ENCODE results near the gene CLEC1A.

Gene CLEC1A

DNA sequence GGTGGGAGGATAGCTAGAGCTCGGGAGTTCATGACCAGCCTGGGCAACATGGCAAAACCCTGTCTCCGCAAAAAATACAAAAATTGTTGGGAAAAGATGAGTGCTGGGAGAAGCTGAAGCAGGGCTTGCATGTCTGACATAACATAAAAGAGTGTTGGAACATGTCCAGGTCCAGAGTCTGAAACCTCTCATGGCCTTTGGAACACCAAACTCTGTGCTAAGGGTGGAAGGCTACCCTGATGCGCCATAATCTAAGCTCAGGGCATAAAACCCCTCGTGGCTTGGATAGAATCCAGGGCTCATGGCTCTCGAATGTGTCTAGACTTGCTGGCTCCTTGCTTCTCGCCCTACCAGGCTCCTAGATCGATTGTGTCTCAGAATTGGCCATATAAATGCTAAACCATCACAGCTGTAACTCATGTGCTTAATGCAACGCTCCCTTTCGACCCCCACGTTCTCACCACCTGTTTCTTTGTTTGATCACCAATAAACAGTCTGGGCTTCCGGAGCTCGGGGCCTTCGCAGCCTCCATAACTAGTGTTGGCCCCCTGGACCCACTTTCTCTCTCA lies 37.9 kb upstream of the CLEC1A start:
- no CpG with 5 or more reads among the region's 13 CpGs for WGBS (ENCODE audit: extremely low coverage, insufficient coverage, insufficient read length)

DNA sequence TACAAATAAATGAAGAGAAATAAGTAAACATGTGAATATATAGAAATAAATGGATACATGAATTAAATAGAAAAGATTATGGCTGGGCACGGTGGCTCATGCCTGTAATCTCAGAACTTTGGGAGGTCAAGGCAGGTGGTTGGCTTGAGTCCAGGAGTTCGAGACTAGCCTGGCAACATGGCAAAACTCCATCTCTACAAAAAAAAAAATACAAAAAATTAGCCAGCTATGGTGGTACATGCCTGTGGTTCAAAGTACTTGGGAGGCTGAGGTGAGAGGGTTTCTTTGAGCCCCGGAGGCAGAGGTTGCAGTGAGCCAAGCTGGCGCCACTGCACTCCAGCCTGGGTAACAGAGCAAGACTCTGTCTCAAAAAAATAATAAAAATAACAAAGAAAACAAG lies 36.3 kb upstream of the CLEC1A start:
- Histone ChIP-seq H3K27ac (ENCODE audit: low read depth, low read length) (no peak overlapping the region), H2BK12ac (ENCODE audit: low read length) (no peak overlapping the region), H4K91ac (ENCODE audit: low read depth, low read length) (no peak overlapping the region), H2BK5ac (ENCODE audit: low read depth, low read length, poor library complexity) (no peak overlapping the region), H2BK120ac (ENCODE audit: insufficient read depth, low read length, poor library complexity) (no peak overlapping the region), H4K8ac (ENCODE audit: low read depth, low read length) (no peak overlapping the region), H3K27me3 (ENCODE audit: insufficient read depth, low read length) (no peaks in the 10 kb centered on the region), H3K18ac (ENCODE audit: low read length) (no peak overlapping the region), H3K79me2 (ENCODE audit: control insufficient read depth, insufficient read depth, low read length, poor library complexity) (no peaks in the 10 kb centered on the region), H3K14ac (ENCODE audit: low read length) (no peak overlapping the region), H3K4ac (ENCODE audit: low read depth, low read length) (no peak overlapping the region), H2AK5ac (ENCODE audit: low read length) (no peak overlapping the region), H3K23ac (ENCODE audit: low read length) (no peak overlapping the region), H3K79me1 (ENCODE audit: low read length) (peaks cover 2% of the 10 kb centered on the region), H3K4me3 (ENCODE audit: low read depth, low read length) (no peak overlapping the region), H2AFZ (ENCODE audit: insufficient read depth, low read length, poor library complexity) (no peak overlapping the region), H3K4me1 (ENCODE audit: control insufficient read depth in 1 of 2, insufficient read depth in 2 of 2, low read length in 2 of 2) (no peaks in the 10 kb centered on the region), H4K12ac (ENCODE audit: low read depth, low read length) (no peak overlapping the region), H3K36me3 (ENCODE audit: control insufficient read depth in 1 of 2, insufficient read depth in 2 of 2, low read length in 2 of 2) (peaks cover 0 to 2% of the 10 kb centered on the region in 2 experiments), H3K9me3 (ENCODE audit: insufficient read depth, low read depth, low read length) (no peaks in the 10 kb centered on the region), H3K9ac (ENCODE audit: low read length) (no peak overlapping the region), H3K4me2 (ENCODE audit: low read length) (no peak overlapping the region)
- WGBS (ENCODE audit: extremely low coverage, insufficient coverage, insufficient read length), result no CpG with 5 or more reads among the region's 4 CpGs
- DNase-seq, result no peak

More for the DNA sequence above, 37.9 kb upstream of the CLEC1A start:
- H3K27me3 ChIP-seq (ENCODE audit: insufficient read depth, low read length), result no peaks in the 10 kb centered on the region
- no peak overlapping the region for H3K23ac ChIP-seq (ENCODE audit: low read length)
- no peak overlapping the region for H2BK5ac ChIP-seq (ENCODE audit: low read depth, low read length, poor library complexity)
- no peak overlapping the region for H4K12ac ChIP-seq (ENCODE audit: low read depth, low read length)
- peaks cover 2% of the 10 kb centered on the region for H3K79me1 ChIP-seq (ENCODE audit: low read length)
- no peak overlapping the region for H3K14ac ChIP-seq (ENCODE audit: low read length)
- peaks cover 0 to 2% of the 10 kb centered on the region in 2 experiments for H3K36me3 ChIP-seq (ENCODE audit: control insufficient read depth in 1 of 2, insufficient read depth in 2 of 2, low read length in 2 of 2)
- DNase-seq, result no peak
- no peaks in the 10 kb centered on the region for H3K9me3 ChIP-seq (ENCODE audit: insufficient read depth, low read depth, low read length)
- no peaks in the 10 kb centered on the region for H3K4me1 ChIP-seq (ENCODE audit: control insufficient read depth in 1 of 2, insufficient read depth in 2 of 2, low read length in 2 of 2)
- H2AFZ ChIP-seq (ENCODE audit: insufficient read depth, low read length, poor library complexity), result no peak overlapping the region
- H2BK120ac ChIP-seq (ENCODE audit: insufficient read depth, low read length, poor library complexity), result no peak overlapping the region
- no peak overlapping the region for H3K9ac ChIP-seq (ENCODE audit: low read length)
- no peak overlapping the region for H2AK5ac ChIP-seq (ENCODE audit: low read length)
- H4K8ac ChIP-seq (ENCODE audit: low read depth, low read length), result no peak overlapping the region
- H3K27ac ChIP-seq (ENCODE audit: low read depth, low read length), result no peak overlapping the region
- no peak overlapping the region for H3K18ac ChIP-seq (ENCODE audit: low read length)
- no peak overlapping the region for H3K4me3 ChIP-seq (ENCODE audit: low read depth, low read length)
- H3K79me2 ChIP-seq (ENCODE audit: control insufficient read depth, insufficient read depth, low read length, poor library complexity), result no peaks in the 10 kb centered on the region
- H2BK12ac ChIP-seq (ENCODE audit: low read length), result no peak overlapping the region
- H4K91ac ChIP-seq (ENCODE audit: low read depth, low read length), result no peak overlapping the region
- H3K4me2 ChIP-seq (ENCODE audit: low read length), result no peak overlapping the region
- H3K4ac ChIP-seq (ENCODE audit: low read depth, low read length), result no peak overlapping the region

DNA sequence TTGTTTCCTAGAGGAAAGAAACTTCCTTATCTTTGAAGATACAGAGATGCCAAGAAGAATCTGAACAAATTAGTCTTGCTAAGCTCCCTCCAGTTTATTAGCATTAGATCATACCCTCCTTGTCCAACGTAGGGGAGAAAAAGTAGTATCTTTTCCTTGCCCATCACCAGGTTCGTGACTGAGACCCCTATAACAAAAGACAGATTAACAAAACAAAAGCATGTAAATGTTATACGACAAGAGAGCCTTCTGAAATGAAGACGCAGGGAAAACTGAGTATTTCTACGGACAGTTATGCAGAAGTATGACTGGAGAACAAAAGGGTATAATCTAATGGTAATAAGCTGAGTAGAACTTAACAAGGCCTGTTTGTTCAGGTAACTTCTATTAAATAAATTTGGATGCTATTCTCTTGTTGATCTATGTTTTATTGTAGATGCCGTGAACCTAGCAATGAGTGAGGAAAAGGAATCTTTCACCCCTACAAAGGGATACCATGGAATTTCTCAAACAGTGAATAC lies 34.1 kb upstream of the CLEC1A start:
- Histone ChIP-seq H2BK120ac (ENCODE audit: insufficient read depth, low read length, poor library complexity) (no peak overlapping the region), H3K79me1 (ENCODE audit: low read length) (peaks cover 2% of the 10 kb centered on the region), H4K8ac (ENCODE audit: low read depth, low read length) (no peak overlapping the region), H3K14ac (ENCODE audit: low read length) (no peak overlapping the region), H3K36me3 (ENCODE audit: control insufficient read depth in 1 of 2, insufficient read depth in 2 of 2, low read length in 2 of 2) (peaks cover 0 to 2% of the 10 kb centered on the region in 2 experiments), H2BK12ac (ENCODE audit: low read length) (no peak overlapping the region), H2BK5ac (ENCODE audit: low read depth, low read length, poor library complexity) (no peak overlapping the region), H3K4me1 (ENCODE audit: control insufficient read depth in 1 of 2, insufficient read depth in 2 of 2, low read length in 2 of 2) (no peaks in the 10 kb centered on the region), H3K9ac (ENCODE audit: low read length) (no peak overlapping the region), H3K9me3 (ENCODE audit: insufficient read depth, low read depth, low read length) (no peaks in the 10 kb centered on the region), H3K4me2 (ENCODE audit: low read length) (no peak overlapping the region), H3K27ac (ENCODE audit: low read depth, low read length) (no peak overlapping the region), H3K23ac (ENCODE audit: low read length) (no peak overlapping the region), H3K18ac (ENCODE audit: low read length) (no peak overlapping the region), H3K4me3 (ENCODE audit: low read depth, low read length) (no peak overlapping the region), H3K4ac (ENCODE audit: low read depth, low read length) (no peak overlapping the region), H2AK5ac (ENCODE audit: low read length) (no peak overlapping the region), H2AFZ (ENCODE audit: insufficient read depth, low read length, poor library complexity) (no peak overlapping the region), H3K27me3 (ENCODE audit: insufficient read depth, low read length) (no peaks in the 10 kb centered on the region), H4K91ac (ENCODE audit: low read depth, low read length) (no peak overlapping the region), H3K79me2 (ENCODE audit: control insufficient read depth, insufficient read depth, low read length, poor library complexity) (no peaks in the 10 kb centered on the region), H4K12ac (ENCODE audit: low read depth, low read length) (no peak overlapping the region)
- DNase-seq, result no peak
- WGBS (ENCODE audit: extremely low coverage, insufficient coverage, insufficient read length), result no CpG with 5 or more reads among the region's 6 CpGs

DNA sequence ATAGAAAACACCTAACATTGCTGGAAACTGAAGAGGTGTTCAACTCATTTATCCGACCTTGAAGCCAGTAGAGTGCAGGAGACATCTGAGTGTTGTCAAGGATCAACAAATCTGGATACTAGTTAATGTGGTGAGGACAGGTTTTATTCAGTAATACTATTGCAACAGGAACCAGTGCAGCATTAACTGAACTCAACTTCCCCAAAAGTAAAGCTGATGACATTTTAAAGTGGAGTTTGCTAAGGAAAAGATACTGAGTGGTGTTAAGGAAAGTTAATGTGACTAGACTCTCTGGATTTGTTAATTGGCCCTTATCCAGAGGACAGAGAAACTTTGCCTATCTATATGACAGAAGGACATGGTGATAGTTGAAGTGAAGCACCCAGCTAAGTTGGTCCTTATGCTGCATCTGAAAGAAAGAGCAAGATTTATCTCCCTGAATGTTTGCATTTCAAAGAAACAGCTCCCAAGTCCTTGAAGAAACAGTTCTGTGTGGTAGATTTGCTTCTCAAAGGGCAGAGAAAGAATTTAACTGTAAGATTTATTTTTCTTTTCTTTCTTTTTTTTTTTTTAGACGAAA lies 32.4 kb upstream of the CLEC1A start:
- H3K9me3 ChIP-seq (ENCODE audit: insufficient read depth, low read depth, low read length), result no peaks in the 10 kb centered on the region
- no peaks in the 10 kb centered on the region for H3K4me1 ChIP-seq (ENCODE audit: control insufficient read depth in 1 of 2, insufficient read depth in 2 of 2, low read length in 2 of 2)
- no peak overlapping the region for H2BK12ac ChIP-seq (ENCODE audit: low read length)
- H4K12ac ChIP-seq (ENCODE audit: low read depth, low read length), result no peak overlapping the region
- no peak overlapping the region for H3K18ac ChIP-seq (ENCODE audit: low read length)
- no peak overlapping the region for H3K14ac ChIP-seq (ENCODE audit: low read length)
- no peak overlapping the region for H3K27ac ChIP-seq (ENCODE audit: low read depth, low read length)
- no peaks in the 10 kb centered on the region for H3K79me2 ChIP-seq (ENCODE audit: control insufficient read depth, insufficient read depth, low read length, poor library complexity)
- no peaks in the 10 kb centered on the region for H3K79me1 ChIP-seq (ENCODE audit: low read length)
- no peaks in the 10 kb centered on the region for H3K27me3 ChIP-seq (ENCODE audit: insufficient read depth, low read length)
- no peak overlapping the region for H4K8ac ChIP-seq (ENCODE audit: low read depth, low read length)
- peaks cover 0 to 2% of the 10 kb centered on the region in 2 experiments for H3K36me3 ChIP-seq (ENCODE audit: control insufficient read depth in 1 of 2, insufficient read depth in 2 of 2, low read length in 2 of 2)
- no peak overlapping the region for H2AK5ac ChIP-seq (ENCODE audit: low read length)
- H3K4me3 ChIP-seq (ENCODE audit: low read depth, low read length), result no peak overlapping the region
- H2BK5ac ChIP-seq (ENCODE audit: low read depth, low read length, poor library complexity), result no peak overlapping the region
- H2AFZ ChIP-seq (ENCODE audit: insufficient read depth, low read length, poor library complexity), result no peak overlapping the region
- no peak for DNase-seq
- H4K91ac ChIP-seq (ENCODE audit: low read depth, low read length), result no peak overlapping the region
- WGBS (ENCODE audit: extremely low coverage, insufficient coverage, insufficient read length), result no CpG with 5 or more reads among the region's 2 CpGs
- H3K9ac ChIP-seq (ENCODE audit: low read length), result no peak overlapping the region
- H2BK120ac ChIP-seq (ENCODE audit: insufficient read depth, low read length, poor library complexity), result no peak overlapping the region
- H3K4ac ChIP-seq (ENCODE audit: low read depth, low read length), result no peak overlapping the region
- H3K4me2 ChIP-seq (ENCODE audit: low read length), result no peak overlapping the region
- no peak overlapping the region for H3K23ac ChIP-seq (ENCODE audit: low read length)
